Measurements from ENCODE around the gene PERM1.
"Not testable (repeated sequence)": the region's sequence is repeated elsewhere in the genome, so short reads cannot be mapped to it uniquely, and the experiment has no call there.

Gene PERM1, protein sequence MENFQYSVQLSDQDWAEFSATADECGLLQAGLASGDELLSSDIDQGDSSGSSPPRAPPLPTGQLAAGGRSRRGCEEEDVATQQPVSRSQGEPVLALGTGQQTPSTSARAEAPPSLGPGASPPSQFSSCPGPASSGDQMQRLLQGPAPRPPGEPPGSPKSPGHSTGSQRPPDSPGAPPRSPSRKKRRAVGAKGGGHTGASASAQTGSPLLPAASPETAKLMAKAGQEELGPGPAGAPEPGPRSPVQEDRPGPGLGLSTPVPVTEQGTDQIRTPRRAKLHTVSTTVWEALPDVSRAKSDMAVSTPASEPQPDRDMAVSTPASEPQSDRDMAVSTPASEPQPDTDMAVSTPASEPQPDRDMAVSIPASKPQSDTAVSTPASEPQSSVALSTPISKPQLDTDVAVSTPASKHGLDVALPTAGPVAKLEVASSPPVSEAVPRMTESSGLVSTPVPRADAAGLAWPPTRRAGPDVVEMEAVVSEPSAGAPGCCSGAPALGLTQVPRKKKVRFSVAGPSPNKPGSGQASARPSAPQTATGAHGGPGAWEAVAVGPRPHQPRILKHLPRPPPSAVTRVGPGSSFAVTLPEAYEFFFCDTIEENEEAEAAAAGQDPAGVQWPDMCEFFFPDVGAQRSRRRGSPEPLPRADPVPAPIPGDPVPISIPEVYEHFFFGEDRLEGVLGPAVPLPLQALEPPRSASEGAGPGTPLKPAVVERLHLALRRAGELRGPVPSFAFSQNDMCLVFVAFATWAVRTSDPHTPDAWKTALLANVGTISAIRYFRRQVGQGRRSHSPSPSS

DNA sequence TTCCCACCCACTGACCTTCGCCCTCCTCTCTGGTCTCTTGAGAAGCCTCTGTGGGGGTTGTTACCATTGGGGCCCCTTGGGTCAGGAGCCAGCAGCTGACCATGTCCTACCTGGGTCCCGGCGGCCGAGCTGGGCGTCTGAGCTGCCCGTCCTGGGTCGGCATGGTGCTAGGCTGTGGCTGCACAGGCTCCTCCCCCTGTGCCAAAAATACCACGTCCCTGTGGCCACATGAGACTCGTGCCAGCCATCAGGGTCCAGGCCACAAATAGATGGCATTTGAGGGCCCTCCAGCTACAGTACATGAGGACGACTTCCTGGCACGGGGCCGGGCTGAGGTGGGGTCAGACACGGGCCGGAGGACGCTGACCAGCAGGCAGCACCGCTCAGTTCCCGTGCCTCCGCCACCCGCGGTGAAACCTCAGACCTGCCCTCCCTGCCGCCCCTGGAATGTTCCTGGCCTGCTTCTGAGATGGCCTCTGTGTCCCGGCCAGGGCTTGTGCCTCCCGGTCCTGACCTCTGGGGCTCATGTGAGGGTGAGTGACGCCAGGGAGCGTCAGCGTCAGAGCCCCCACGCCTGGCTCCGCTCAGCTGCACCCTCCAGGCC lies at the start of gene PERM1:
Gene PERM1, minus strand, starts transcription at position 139 of the 604 bp plus-strand sequence. CDS start 1,064 bp downstream, outside the sequence.
- Histone ChIP-seq H3K4me1 (ENCODE audit: control insufficient read depth, low read length) (no peaks in the 10 kb centered on the region), H4K20me1 (ENCODE audit: control insufficient read depth, insufficient read depth, low read depth, low read length) (no peaks in the 10 kb centered on the region), H3K9me3 (ENCODE audit: control insufficient read depth, insufficient read depth, low read length) (no peaks in the 10 kb centered on the region), H3K27me3 (ENCODE audit: control insufficient read depth, low read length) (peaks cover 6% of the 10 kb centered on the region), H3K79me2 (ENCODE audit: control insufficient read depth, low read length) (no peaks in the 10 kb centered on the region), H3K27ac (ENCODE audit: low read depth, low read length) (no peak within 1 kb of the TSS), H3F3A (ENCODE audit: control insufficient read depth, insufficient read depth) (no peaks in the 10 kb centered on the region), H3K9me2 (replicated peaks; ENCODE audit: control insufficient read depth, low read length) (no peaks in the 10 kb centered on the region), H3K4me3 (ENCODE audit: low read length) (no peak within 1 kb of the TSS), H3K4me2 (ENCODE audit: low read length) (no peak within 1 kb of the TSS), H3K36me3 (ENCODE audit: control insufficient read depth, low read length) (no peaks in the 10 kb centered on the region)
- TF ChIP-seq EZH2phosphoT487 (IDR thresholded peaks at IDR 0.05; ENCODE audit: borderline replicate concordance, low read length) (no peak), CTCF (IDR thresholded peaks at IDR 0.05; ENCODE audit: low read depth, low read length, poor library complexity, severe bottlenecking) (no peak)

GRCh38 chr1:1030867-1031658 lies 49.2 kb upstream of the PERM1 start:
- not testable (repeated sequence) for H4K20me1 ChIP-seq (ENCODE audit: control insufficient read depth, insufficient read depth, low read depth, low read length); H3K4me3 ChIP-seq (ENCODE audit: low read length); H3K27ac ChIP-seq (ENCODE audit: low read depth, low read length); H3K9me3 ChIP-seq (ENCODE audit: control insufficient read depth, insufficient read depth, low read length); H3K4me2 ChIP-seq (ENCODE audit: low read length); H3K36me3 ChIP-seq (ENCODE audit: control insufficient read depth, low read length); H3F3A ChIP-seq (ENCODE audit: control insufficient read depth, insufficient read depth); H3K9me2 ChIP-seq (replicated peaks; ENCODE audit: control insufficient read depth, low read length); H3K79me2 ChIP-seq (ENCODE audit: control insufficient read depth, low read length)
- Histone ChIP-seq H3K4me1 (ENCODE audit: control insufficient read depth, low read length) (peaks cover 20% of the 10 kb centered on the region), H3K27me3 (ENCODE audit: control insufficient read depth, low read length) (peaks cover 39% of the 10 kb centered on the region)

GRCh38 chr1:1027791-1028190 lies 45.9 kb upstream of the PERM1 start:
- peaks cover 33% of the 10 kb centered on the region for H3K27me3 ChIP-seq (ENCODE audit: control insufficient read depth, low read length)
- no peaks in the 10 kb centered on the region for H3K36me3 ChIP-seq (ENCODE audit: control insufficient read depth, low read length)

More at GRCh38 chr1:1027791-1028190, 45.9 kb upstream of the PERM1 start:
- no peaks in the 10 kb centered on the region; the same call in 1 of the 2 replicates for H4K20me1 ChIP-seq (ENCODE audit: control insufficient read depth, insufficient read depth, low read depth, low read length)
- H3K4me2 ChIP-seq (ENCODE audit: low read length) = no peak overlapping the region
- H3F3A ChIP-seq (ENCODE audit: control insufficient read depth, insufficient read depth) = no peaks in the 10 kb centered on the region
- H3K4me1 ChIP-seq (ENCODE audit: control insufficient read depth, low read length) = peaks cover 13% of the 10 kb centered on the region
- no peaks in the 10 kb centered on the region for H3K9me3 ChIP-seq (ENCODE audit: control insufficient read depth, insufficient read depth, low read length)
- no peak overlapping the region for H3K4me3 ChIP-seq (ENCODE audit: low read length)
- H3K27ac ChIP-seq (ENCODE audit: low read depth, low read length) = no peak overlapping the region
- H3K9me2 ChIP-seq (replicated peaks; ENCODE audit: control insufficient read depth, low read length) = no peaks in the 10 kb centered on the region
- H3K79me2 ChIP-seq (ENCODE audit: control insufficient read depth, low read length) = no peaks in the 10 kb centered on the region
- TF ChIP-seq EZH2phosphoT487 (IDR thresholded peaks at IDR 0.05; ENCODE audit: borderline replicate concordance, low read length) (no peak), CTCF (IDR thresholded peaks at IDR 0.05; ENCODE audit: low read depth, low read length, poor library complexity, severe bottlenecking) (no peak)

Data from DOHH2 (cell line).